Esophagus squamous epithelium (tissue), 5 donors: ENCODE data around the gene GNA12. TPM values are rescaled to one million over a fixed set of nuclear protein-coding genes. Genes with fewer than 3 reads are reported as not detected.
A peak's percentile ranks its signal among the peaks of the same experiment; 100 is the strongest.
"Not testable (repeated sequence)": the region's sequence is repeated elsewhere in the genome, so short reads cannot be mapped to it uniquely, and the experiment has no call there.

ENCODE experiments used
- DNase-seq: peaks from one replicate; lab custom pipeline; 2025; lab: John Stamatoyannopoulos, UW
- H3K27ac ChIP-seq, 4 donors: fragments of 200-600 bp; sonication (generic); one replicate each; pipeline ENCODE4 v1.5.1; 2016 to 2019; ENCODE audit warnings: mild to moderate bottlenecking in 1 of 4
- H3K27me3 ChIP-seq, 4 donors: fragments of 200-600 bp; sonication (generic); 1 replicate in 3 of 4; 2 replicates in 1 of 4; pipeline versions ENCODE4 v1.5.1 to v1.6.0; 2017 to 2021; ENCODE audit warnings: antibody characterized with exemption in 1 of 4
- H3K36me3 ChIP-seq, 3 donors: fragments of 200-600 bp; sonication (generic); one replicate each; pipeline ENCODE4 v1.5.1; 2016 to 2019
- H3K4me1 ChIP-seq, 3 donors: fragments of 200-600 bp; sonication (generic); one replicate each; pipeline ENCODE4 v1.5.1; 2017 to 2019
- H3K4me3 ChIP-seq, 4 donors: fragments of 200-600 bp; sonication (generic); 1 replicate in 3 of 4; 2 replicates in 1 of 4; pipeline ENCODE4 v1.5.1; 2016 to 2019; ENCODE audit warnings: mild to moderate bottlenecking in 2 of 4, moderate library complexity in 1 of 4
- H3K9me3 ChIP-seq, 3 donors: fragments of 200-600 bp; sonication (generic); one replicate each; pipeline ENCODE4 v1.5.1; 2016 to 2019
- POLR2A ChIP-seq, 4 donors: fragments of 450-650 bp; IDR thresholded peaks; one replicate each; pipeline ENCODE4 v1.6.1; 2017; ENCODE audit warnings: antibody characterized with exemption in 4 of 4, mild to moderate bottlenecking in 4 of 4, moderate library complexity in 3 of 4
- WGBS, 2 donors: methylation state at CpG; one replicate each; pipeline ENCODE4 v1.1.5; 2018; 5-methylcytosine and 5-hydroxymethylcytosine counted together
- intact Hi-C: fragments of 100-400 bp; cut with DNase I; formaldehyde crosslinking; loops from one replicate; pipeline ENCODE4 v1.15.0; 2022
- total RNA-seq, 4 donors: library from RNA; depleted of rRNA; stranded (reverse); fragments of >200 nt; gene quantifications; one replicate each; pipeline ENCODE4 v1.1.0, GENCODE V29; 2016
- TF ChIP-seq, protein P1 (sequence below), 6 experiments: fragments of 450-650 bp in 4 of 6; fragments of 200-600 bp in 2 of 6; sonication (generic) in 2 of 6; IDR thresholded peaks; one replicate each; pipeline ENCODE4 v1.5.1; 2016 to 2019; ENCODE audit warnings: antibody characterized with exemption in 6 of 6, mild to moderate bottlenecking in 4 of 6, moderate library complexity in 4 of 6
- donor health status: DM: yes; HTN: yes; CAD: no.

The GNA12 gene
- total RNA-seq, 4 donors from 2014 or later: 6.6 to 11.6 (median 7.6) TPM

GRCh38 chr7:2858621-2859020, 14.5 kb upstream of the GNA12 start:
- WGBS, 2 donors: 81 to 84% methylated on average over 2 to 5 of the region's 5 CpGs
- H3K27me3 ChIP-seq: no peaks in the 10 kb centered on the region
- no peak overlapping the region for H3K4me3 ChIP-seq
- no peak for TF ChIP-seq POLR2A (IDR thresholded peaks at IDR 0.05)
- TF ChIP-seq, protein P1, sequence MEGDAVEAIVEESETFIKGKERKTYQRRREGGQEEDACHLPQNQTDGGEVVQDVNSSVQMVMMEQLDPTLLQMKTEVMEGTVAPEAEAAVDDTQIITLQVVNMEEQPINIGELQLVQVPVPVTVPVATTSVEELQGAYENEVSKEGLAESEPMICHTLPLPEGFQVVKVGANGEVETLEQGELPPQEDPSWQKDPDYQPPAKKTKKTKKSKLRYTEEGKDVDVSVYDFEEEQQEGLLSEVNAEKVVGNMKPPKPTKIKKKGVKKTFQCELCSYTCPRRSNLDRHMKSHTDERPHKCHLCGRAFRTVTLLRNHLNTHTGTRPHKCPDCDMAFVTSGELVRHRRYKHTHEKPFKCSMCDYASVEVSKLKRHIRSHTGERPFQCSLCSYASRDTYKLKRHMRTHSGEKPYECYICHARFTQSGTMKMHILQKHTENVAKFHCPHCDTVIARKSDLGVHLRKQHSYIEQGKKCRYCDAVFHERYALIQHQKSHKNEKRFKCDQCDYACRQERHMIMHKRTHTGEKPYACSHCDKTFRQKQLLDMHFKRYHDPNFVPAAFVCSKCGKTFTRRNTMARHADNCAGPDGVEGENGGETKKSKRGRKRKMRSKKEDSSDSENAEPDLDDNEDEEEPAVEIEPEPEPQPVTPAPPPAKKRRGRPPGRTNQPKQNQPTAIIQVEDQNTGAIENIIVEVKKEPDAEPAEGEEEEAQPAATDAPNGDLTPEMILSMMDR (IDR thresholded peaks at IDR 0.05): no peak
- H3K27ac ChIP-seq: no peak overlapping the region
- no peaks in the 10 kb centered on the region for H3K36me3 ChIP-seq
- no peak for DNase-seq
- H3K9me3 ChIP-seq: no peaks in the 10 kb centered on the region
- intact Hi-C loops: no loop called here
- peaks cover 3 to 21% (median 13%) of the 10 kb centered on the region in 3 donors for H3K4me1 ChIP-seq

DNA sequence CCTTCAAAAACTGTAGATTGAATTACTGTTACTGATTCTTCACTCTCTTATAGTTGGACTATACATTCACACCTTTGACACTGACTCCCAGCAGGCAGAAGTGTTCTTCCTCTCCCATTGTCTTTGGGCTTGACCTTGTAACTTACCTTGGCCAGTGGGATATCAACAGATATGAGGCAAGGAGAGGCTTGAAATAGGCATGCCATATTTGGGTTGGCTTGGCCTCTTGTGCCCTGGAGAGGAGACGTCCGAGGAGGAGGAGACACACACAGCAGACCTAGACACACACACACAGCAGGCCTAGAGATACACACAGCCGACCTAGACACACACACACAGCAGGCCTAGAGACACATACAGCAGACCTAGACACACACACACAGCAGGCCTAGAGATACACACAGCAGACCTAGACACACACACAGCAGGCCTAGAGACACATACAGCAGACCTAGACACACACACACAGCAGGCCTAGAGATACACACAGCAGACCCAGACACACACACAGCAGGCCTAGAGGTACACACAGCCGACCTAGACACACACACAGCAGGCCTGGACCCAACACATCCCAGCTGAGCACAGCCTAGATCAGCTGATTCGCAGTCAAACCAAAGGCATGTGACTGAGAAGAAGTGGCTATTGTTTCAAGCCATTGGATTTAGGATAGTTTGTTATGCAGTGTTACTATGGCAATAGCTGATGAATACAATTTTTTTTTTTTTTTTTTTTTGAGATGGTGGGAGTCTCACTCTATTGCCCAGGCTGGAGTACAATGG, 12.5 kb upstream of the GNA12 start:
- Histone ChIP-seq H3K27ac (no peak overlapping the region), H3K4me3 (no peak overlapping the region), H3K4me1 (peaks cover 0 to 13% (median 0%) of the 10 kb centered on the region in 3 donors), H3K36me3 (no peaks in the 10 kb centered on the region), H3K27me3 (no peaks in the 10 kb centered on the region), H3K9me3 (no peaks in the 10 kb centered on the region)
- TF ChIP-seq POLR2A (IDR thresholded peaks at IDR 0.05): no peak
- TF ChIP-seq, protein P1 (IDR thresholded peaks at IDR 0.05): no peak
- DNase-seq: no peak
- WGBS, 2 donors: 74 to 87% methylated on average over 2 to 4 of the region's 5 CpGs
- intact Hi-C loops: no loop called here

GRCh38 chr7:2855386-2855785, 11.3 kb upstream of the GNA12 start:
- 74 to 83% methylated on average over 6 of the region's 6 CpGs for WGBS, 2 donors
- H3K4me3 ChIP-seq: no peak overlapping the region
- no peaks in the 10 kb centered on the region for H3K36me3 ChIP-seq
- intact Hi-C loops: no loop called here
- TF ChIP-seq, protein P1 (IDR thresholded peaks at IDR 0.05): no peak
- no peak for TF ChIP-seq POLR2A (IDR thresholded peaks at IDR 0.05)
- H3K4me1 ChIP-seq: peaks cover 0 to 6% (median 0%) of the 10 kb centered on the region in 3 donors
- no peak for DNase-seq
- H3K27ac ChIP-seq: no peak overlapping the region
- no peaks in the 10 kb centered on the region for H3K27me3 ChIP-seq
- H3K9me3 ChIP-seq: no peaks in the 10 kb centered on the region

DNA sequence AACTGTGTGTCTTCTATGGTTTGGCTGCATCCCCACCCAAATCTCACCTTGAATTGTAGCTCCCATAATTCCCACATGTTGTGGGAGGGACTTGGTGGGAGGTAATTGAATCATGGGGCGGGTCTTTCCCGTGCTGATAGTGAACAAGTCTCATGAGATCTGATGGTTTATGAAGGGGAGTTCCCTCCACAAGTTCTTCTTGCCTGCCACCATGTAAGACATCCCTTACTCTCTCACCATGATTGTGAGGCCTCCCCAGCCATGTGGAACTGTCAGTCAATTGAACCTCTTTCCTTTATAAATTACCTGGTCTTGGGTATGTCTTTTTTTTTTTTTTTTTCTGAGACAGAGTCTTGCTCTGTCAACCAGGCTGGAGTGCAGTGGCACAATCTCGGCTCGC, 9.4 kb upstream of the GNA12 start:
- H3K4me1 ChIP-seq, DNase-seq, H3K9me3 ChIP-seq, intact Hi-C loops, H3K27me3 ChIP-seq, H3K4me3 ChIP-seq, H3K36me3 ChIP-seq: not testable (repeated sequence)
- H3K27ac ChIP-seq: peak overlapping the region in 1 of 4 donors; percentile 49
- WGBS, 2 donors: 84 to 89% methylated on average over 4 of the region's 4 CpGs

GRCh38 chr7:2853147-2853546, 9.0 kb upstream of the GNA12 start:
- no peaks in the 10 kb centered on the region for H3K27me3 ChIP-seq
- no peaks in the 10 kb centered on the region for H3K9me3 ChIP-seq
- peaks cover 0 to 5% (median 0%) of the 10 kb centered on the region in 3 donors for H3K4me1 ChIP-seq
- DNase-seq: no peak
- TF ChIP-seq, protein P1 (IDR thresholded peaks at IDR 0.05): no peak
- no peak for TF ChIP-seq POLR2A (IDR thresholded peaks at IDR 0.05)
- H3K4me3 ChIP-seq: no peak overlapping the region
- 51 to 52% methylated on average over 3 of the region's 3 CpGs for WGBS, 2 donors
- H3K36me3 ChIP-seq: no peaks in the 10 kb centered on the region
- intact Hi-C loops: no loop called here
- H3K27ac ChIP-seq: peak overlapping the region in 1 of 4 donors; percentile 49
